Measurements from ENCODE around the gene RPRD1B. TPM values are rescaled to one million over a fixed set of nuclear protein-coding genes. Genes with fewer than 3 reads are reported as not detected.

The RPRD1B gene
- total and polyA plus RNA-seq, 2 of the 13 experiments (the other 11 are each of a cell fraction or from before 2014, with no cell fraction given) = 31.1 to 41.5 TPM

- no peak for TF ChIP-seq ZBTB40 (IDR thresholded peaks at IDR 0.05)
- TF ChIP-seq ZBTB40 (CRISPR knock-in tag; IDR thresholded peaks at IDR 0.05) = no peak
- no peak for TF ChIP-seq ZNF576 (CRISPR knock-in tag; IDR thresholded peaks at IDR 0.05)
- 0 out of 2 replicates have a peak, but pooled peaks have one; percentile 17 for TF ChIP-seq ZMYM4 (CRISPR knock-in tag; IDR thresholded peaks at IDR 0.05)
- TF ChIP-seq TEAD3 (CRISPR knock-in tag; optimal IDR thresholded peaks at IDR 0.05; ENCODE audit: borderline replicate concordance) = peak; percentile 8
- TF ChIP-seq MTERF4 (CRISPR knock-in tag; IDR thresholded peaks at IDR 0.05) = no peak; the same call in 1 of the 2 replicates
- no peak for TF ChIP-seq ZNF318 (CRISPR knock-in tag; IDR thresholded peaks at IDR 0.05)
- no peak for TF ChIP-seq SOX13 (IDR thresholded peaks at IDR 0.05)
- peak in 1 of 2 experiments; percentile 61; a peak in 1 of 4 replicates for TF ChIP-seq SOX13 (CRISPR knock-in tag; conservative IDR thresholded peaks at IDR 0.05 in 1 of 2, IDR thresholded peaks at IDR 0.05 in 1 of 2)
Measured at GRCh38 chr20:38126146-38126921, 92.8 kb downstream of the RPRD1B start (continued).
